HepG2 (cell line): Measurements from ENCODE around the gene FGFR3. TPM values are rescaled to one million over a fixed set of nuclear protein-coding genes. Genes with fewer than 3 reads are reported as not detected.

Experiments
- ATF2 ChIP-seq: sonication (generic); formaldehyde crosslinking; IDR thresholded peaks from 2 replicates; pipeline ENCODE4 v1.4.0; 2020; ENCODE audit warnings: missing genetic modification reagents
- ATF7-NPFF ChIP-seq: sonication (generic); formaldehyde crosslinking; IDR thresholded peaks from 2 replicates; pipeline ENCODE4 v1.8.1; 2023; ENCODE audit warnings: mild to moderate bottlenecking, low read depth, missing genetic modification reagents, moderate library complexity
- ATM ChIP-seq: fragments of 450-650 bp; IDR thresholded peaks from 2 replicates; pipeline ENCODE4 v1.7.1; 2017; ENCODE audit warnings: mild to moderate bottlenecking, borderline replicate concordance
- HNF4A ChIP-seq: sonication (generic); formaldehyde crosslinking; IDR thresholded peaks from 2 replicates; pipeline ENCODE4 v1.4.0; 2020; ENCODE audit warnings: missing genetic modification reagents
- MAZ ChIP-seq, 2 experiments: sonication (generic) in 1 of 2; formaldehyde crosslinking in 1 of 2; IDR thresholded peaks; 2 replicates each; pipeline versions ENCODE4 v1.5.0 to v1.6.1; 2012 to 2020; ENCODE audit warnings: low read depth in 2 of 2, mild to moderate bottlenecking in 2 of 2, borderline replicate concordance in 1 of 2, improper control_type of control experiment in 1 of 2, low read length in 1 of 2, missing genetic modification reagents in 1 of 2, moderate library complexity in 1 of 2
- MEF2D ChIP-seq: sonication (generic); formaldehyde crosslinking; IDR thresholded peaks from 2 replicates; pipeline ENCODE4 v1.5.1; 2020; ENCODE audit warnings: mild to moderate bottlenecking, missing genetic modification reagents
- NRL ChIP-seq: sonication (generic); formaldehyde crosslinking; IDR thresholded peaks from 2 replicates; pipeline ENCODE4 v1.5.0; 2020; ENCODE audit warnings: missing genetic modification reagents, mild to moderate bottlenecking, moderate library complexity, borderline replicate concordance
- POLR2AphosphoS2 ChIP-seq: IDR thresholded peaks from 2 replicates; pipeline ENCODE4 v1.6.1; 2011; ENCODE audit warnings: low read depth, low read length, improper control_type of control experiment
- SATB2 ChIP-seq: sonication (generic); formaldehyde crosslinking; IDR thresholded peaks from 2 replicates; pipeline ENCODE4 v1.5.0; 2020; ENCODE audit warnings: missing genetic modification reagents
- SIN3A ChIP-seq: IDR thresholded peaks from 2 replicates; pipeline ENCODE4 v1.6.1; 2011; ENCODE audit warnings: low read depth, mild to moderate bottlenecking, control low read depth, low read length, borderline replicate concordance
- THAP11 ChIP-seq: IDR thresholded peaks from 2 replicates; pipeline ENCODE4 v1.6.1; 2016; ENCODE audit warnings: missing biosample characterization, missing genetic modification reagents
- ZBTB26 ChIP-seq: IDR thresholded peaks from 2 replicates; pipeline ENCODE4 v1.6.1; 2016; ENCODE audit warnings: missing compliant biosample characterization, missing genetic modification reagents, borderline replicate concordance
- ZMYM4 ChIP-seq: sonication (generic); formaldehyde crosslinking; IDR thresholded peaks from 2 replicates; pipeline ENCODE4 v1.8.1; 2023; ENCODE audit warnings: mild to moderate bottlenecking, missing genetic modification reagents
- ZNF263 ChIP-seq: sonication (generic); formaldehyde crosslinking; IDR thresholded peaks from 2 replicates; pipeline ENCODE4 v1.4.0; 2020; ENCODE audit warnings: missing genetic modification reagents
- ZNF674 ChIP-seq: sonication (generic); formaldehyde crosslinking; IDR thresholded peaks from 2 replicates; pipeline ENCODE4 v1.5.0; 2020; ENCODE audit warnings: low read depth, mild to moderate bottlenecking, missing genetic modification reagents
- ZNF782 ChIP-seq: sonication (generic); formaldehyde crosslinking; IDR thresholded peaks from 2 replicates; pipeline ENCODE4 v1.4.0; 2020; ENCODE audit warnings: missing genetic modification reagents, mild to moderate bottlenecking, borderline replicate concordance
- ZNF792 ChIP-seq: IDR thresholded peaks from 2 replicates; pipeline ENCODE4 v1.6.1; 2016
- polyA plus RNA-seq, 8 experiments: library from polyadenylated mRNA; depleted of rRNA in 3 of 8; stranded (reverse) in 7 of 8; unstranded in 1 of 8; fragments of >200 nt; fragmentation: Illumina TruSeq in 4 of 8; extraction: Trizol in 4 of 8; gene quantifications; 2 replicates each; pipeline versions ENCODE4 v1.2.1 to v1.2.3, GENCODE V29; 2011 to 2016; ENCODE audit warnings: low read depth in 4 of 8, missing spikeins in 1 of 8, mixed read lengths in 1 of 8; ENCODE audit not compliant: insufficient read depth in 1 of 8
- total RNA-seq, 5 experiments: library from RNA; depleted of rRNA; stranded (reverse); fragments of >200 nt; fragmentation: Illumina TruSeq; extraction: Trizol; gene quantifications; 2 replicates each; pipeline ENCODE4 v1.2.3, GENCODE V29; 2016; ENCODE audit warnings: low read depth in 1 of 5
- TF ChIP-seq, protein P1 (sequence below): sonication (generic); formaldehyde crosslinking; IDR thresholded peaks from 2 replicates; pipeline ENCODE4 v1.5.0; 2020; ENCODE audit warnings: missing genetic modification reagents, mild to moderate bottlenecking, borderline replicate concordance
- TF ChIP-seq, protein P2 (sequence below): sonication (generic); formaldehyde crosslinking; conservative IDR thresholded peaks from 2 replicates; pipeline ENCODE4 v1.8.1; 2023; ENCODE audit warnings: missing genetic modification reagents
- TF ChIP-seq, protein P3 (sequence below): sonication (generic); formaldehyde crosslinking; IDR thresholded peaks from 2 replicates; pipeline ENCODE4 v1.8.0; 2022; ENCODE audit warnings: missing genetic modification reagents, mild to moderate bottlenecking, inconsistent platforms, borderline replicate concordance

FGFR3 gene
- total and polyA plus RNA-seq, 2 of the 13 experiments (the other 11 are each of a cell fraction or from before 2014, with no cell fraction given), result 103 to 109 TPM

GRCh38 chr4:1795299-1796195 lies 2.5 kb downstream of the FGFR3 start (continued):
- TF ChIP-seq ATF2 (CRISPR knock-in tag) (no peak), ZBTB26 (CRISPR knock-in tag) (peak; percentile 33; the same call in 1 of the 2 replicates), ZMYM4 (peak; percentile 66), SIN3A (peak; percentile 17; the same call in 1 of the 2 replicates), POLR2AphosphoS2 (peak; percentile 51; the same call in 1 of the 2 replicates), ZNF674 (CRISPR knock-in tag) (peak; percentile 14; the same call in 1 of the 2 replicates), SATB2 (CRISPR knock-in tag) (0 out of 2 replicates have a peak, but pooled peaks have one; percentile 54), MEF2D (CRISPR knock-in tag) (peak; percentile 36; the same call in 1 of the 2 replicates), THAP11 (CRISPR knock-in tag) (peak; percentile 62; the same call in 1 of the 2 replicates), ATM (no peak), ATF7-NPFF (no peak), MAZ (IDR thresholded peaks at IDR 0.05; ENCODE audit: borderline replicate concordance, low read depth, low read length) (peak; percentile 41; the same call in 1 of the 2 replicates), MAZ (CRISPR knock-in tag; IDR thresholded peaks at IDR 0.05; ENCODE audit: low read depth) (no peak; the same call in 1 of the 2 replicates), ZNF263 (CRISPR knock-in tag) (no peak; the same call in 1 of the 2 replicates), ZNF782 (peak; percentile 40; the same call in 1 of the 2 replicates), ZNF792 (CRISPR knock-in tag) (0 out of 2 replicates have a peak, but pooled peaks have one; percentile 29), HNF4A (CRISPR knock-in tag) (peak; percentile 98), NRL (peak; percentile 58; the same call in 1 of the 2 replicates)
- TF ChIP-seq, protein P1, sequence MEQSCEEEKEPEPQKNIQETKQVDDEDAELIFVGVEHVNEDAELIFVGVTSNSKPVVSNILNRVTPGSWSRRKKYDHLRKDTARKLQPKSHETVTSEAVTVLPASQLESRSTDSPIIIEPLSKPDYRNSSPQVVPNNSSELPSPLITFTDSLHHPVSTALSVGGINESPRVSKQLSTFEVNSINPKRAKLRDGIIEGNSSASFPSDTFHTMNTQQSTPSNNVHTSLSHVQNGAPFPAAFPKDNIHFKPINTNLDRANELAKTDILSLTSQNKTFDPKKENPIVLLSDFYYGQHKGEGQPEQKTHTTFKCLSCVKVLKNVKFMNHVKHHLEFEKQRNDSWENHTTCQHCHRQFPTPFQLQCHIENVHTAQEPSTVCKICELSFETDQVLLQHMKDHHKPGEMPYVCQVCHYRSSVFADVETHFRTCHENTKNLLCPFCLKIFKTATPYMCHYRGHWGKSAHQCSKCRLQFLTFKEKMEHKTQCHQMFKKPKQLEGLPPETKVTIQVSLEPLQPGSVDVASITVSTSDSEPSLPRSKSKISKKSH, result peak; percentile 82; the same call in 1 of the 2 replicates
- TF ChIP-seq, protein P2, sequence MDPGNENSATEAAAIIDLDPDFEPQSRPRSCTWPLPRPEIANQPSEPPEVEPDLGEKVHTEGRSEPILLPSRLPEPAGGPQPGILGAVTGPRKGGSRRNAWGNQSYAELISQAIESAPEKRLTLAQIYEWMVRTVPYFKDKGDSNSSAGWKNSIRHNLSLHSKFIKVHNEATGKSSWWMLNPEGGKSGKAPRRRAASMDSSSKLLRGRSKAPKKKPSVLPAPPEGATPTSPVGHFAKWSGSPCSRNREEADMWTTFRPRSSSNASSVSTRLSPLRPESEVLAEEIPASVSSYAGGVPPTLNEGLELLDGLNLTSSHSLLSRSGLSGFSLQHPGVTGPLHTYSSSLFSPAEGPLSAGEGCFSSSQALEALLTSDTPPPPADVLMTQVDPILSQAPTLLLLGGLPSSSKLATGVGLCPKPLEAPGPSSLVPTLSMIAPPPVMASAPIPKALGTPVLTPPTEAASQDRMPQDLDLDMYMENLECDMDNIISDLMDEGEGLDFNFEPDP, result 0 out of 2 replicates have a peak, but pooled peaks have one; percentile 88
- TF ChIP-seq, protein P3, sequence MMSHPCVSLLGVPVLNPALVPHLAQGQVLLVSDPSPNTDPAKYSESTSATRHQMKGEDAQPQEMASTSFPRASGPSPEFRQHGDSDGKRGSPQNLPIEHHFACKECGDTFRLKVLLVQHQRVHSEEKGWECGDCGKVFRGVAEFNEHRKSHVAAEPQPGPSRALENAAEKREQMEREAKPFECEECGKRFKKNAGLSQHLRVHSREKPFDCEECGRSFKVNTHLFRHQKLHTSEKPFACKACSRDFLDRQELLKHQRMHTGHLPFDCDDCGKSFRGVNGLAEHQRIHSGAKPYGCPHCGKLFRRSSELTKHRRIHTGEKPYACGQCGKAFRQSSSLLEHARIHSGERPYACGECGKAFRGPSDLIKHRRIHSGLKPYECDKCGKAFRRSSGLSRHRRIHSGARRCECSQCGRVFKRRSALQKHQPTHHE (CRISPR knock-in tag), result peak; percentile 86; the same call in 1 of the 2 replicates
